Thyroid gland (tissue), 4 donors: ENCODE measurements around the gene TARS2. TPM values are rescaled to one million over a fixed set of nuclear protein-coding genes. Genes with fewer than 3 reads are reported as not detected.
A peak's percentile ranks its signal among the peaks of the same experiment; 100 is the strongest.

Source experiments
- DNase-seq, 2 donors: peaks; one replicate each; pipeline ENCODE4 v3.0.0-alpha.2; 2019
- H3K27ac ChIP-seq, 3 donors: fragments of 200-600 bp; sonication (generic); 1 replicate in 2 of 3; 2 replicates in 1 of 3; pipeline ENCODE4 v1.5.1; 2016 to 2019; ENCODE audit warnings: mild to moderate bottlenecking in 1 of 3, moderate library complexity in 1 of 3
- H3K27me3 ChIP-seq: fragments of 200-600 bp; sonication (generic); one replicate; pipeline ENCODE4 v1.5.1; 2019
- H3K36me3 ChIP-seq, 2 donors: fragments of 200-600 bp; sonication (generic); one replicate each; pipeline ENCODE4 v1.5.1; 2016 to 2019
- H3K4me1 ChIP-seq, 2 donors: fragments of 200-600 bp; sonication (generic); one replicate each; pipeline ENCODE4 v1.5.1; 2017 to 2019
- H3K4me3 ChIP-seq, 3 donors: fragments of 200-600 bp; sonication (generic); replicated peaks in 1 of 3; 1 replicate in 2 of 3; 2 replicates in 1 of 3; pipeline ENCODE4 v1.5.1; 2016; ENCODE audit warnings: mild to moderate bottlenecking in 1 of 3
- H3K9me3 ChIP-seq: fragments of 200-600 bp; sonication (generic); one replicate; pipeline ENCODE4 v1.5.1; 2017
- POLR2A ChIP-seq, 2 donors: fragments of 450-650 bp; IDR thresholded peaks; one replicate each; pipeline ENCODE4 v1.6.1; 2017; ENCODE audit warnings: antibody characterized with exemption in 2 of 2, mild to moderate bottlenecking in 2 of 2, moderate library complexity in 1 of 2
- WGBS, 2 donors: methylation state at CpG; one replicate each; pipeline ENCODE4 v1.1.5; 2017; 5-methylcytosine and 5-hydroxymethylcytosine counted together
- intact Hi-C: fragments of 100-400 bp; cut with DNase I; formaldehyde crosslinking; loops from one replicate; pipeline ENCODE4 v1.15.1; 2023
- total RNA-seq, 4 donors: library from RNA; depleted of rRNA; stranded (reverse); fragments of >200 nt; gene quantifications; one replicate each; pipeline ENCODE4 v1.2.3, GENCODE V29; 2016
- TF ChIP-seq, protein P1 (sequence below), 6 experiments: fragments of 200-600 bp in 3 of 6; fragments of 450-650 bp in 3 of 6; sonication (generic) in 3 of 6; IDR thresholded peaks; one replicate each; pipeline ENCODE4 v1.5.1; 2016 to 2019; ENCODE audit warnings: antibody characterized with exemption in 6 of 6, mild to moderate bottlenecking in 2 of 6, inconsistent platforms in 1 of 6, moderate library complexity in 1 of 6

TARS2 gene
- total RNA-seq, 4 donors from 2014 or later, result 13.8 to 18.2 (median 14.8) TPM

DNA sequence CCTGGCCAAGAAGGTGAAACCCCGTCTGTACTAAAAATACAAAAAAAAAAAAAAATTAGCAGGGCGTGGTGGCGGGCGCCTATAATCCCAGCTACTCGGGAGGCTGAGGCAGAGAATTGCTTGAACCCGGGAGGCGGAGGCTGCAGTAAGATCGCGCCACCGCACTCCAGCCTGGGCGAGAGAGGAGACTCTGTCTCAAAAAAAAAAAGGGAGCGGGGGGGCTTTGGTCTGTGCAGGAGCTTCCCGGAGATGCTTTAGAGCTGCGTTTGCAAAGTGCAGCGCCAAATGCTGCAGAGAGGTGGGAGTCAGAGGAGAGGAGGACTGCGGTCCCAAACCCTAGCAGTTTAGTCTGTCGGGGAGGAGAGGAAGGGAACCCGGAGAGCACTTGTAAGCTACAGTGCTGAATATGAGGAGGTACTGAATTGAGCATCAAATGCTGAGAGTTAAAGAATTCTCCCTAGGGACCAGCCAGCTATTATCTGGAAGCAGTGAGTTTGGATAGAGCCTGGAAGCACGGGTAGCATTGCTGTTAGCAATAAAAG lies 28.9 kb downstream of the TARS2 start:
- Histone ChIP-seq H3K36me3 (no peaks in the 10 kb centered on the region), H3K4me3 (peak overlapping the region; percentile 3 to 30 (median 29)), H3K27me3 (no peaks in the 10 kb centered on the region), H3K9me3 (no peaks in the 10 kb centered on the region), H3K4me1 (peaks cover 0 to 4% of the 10 kb centered on the region in 2 donors), H3K27ac (peak overlapping the region; percentile 5 to 81 (median 51))
- TF ChIP-seq, protein P1, sequence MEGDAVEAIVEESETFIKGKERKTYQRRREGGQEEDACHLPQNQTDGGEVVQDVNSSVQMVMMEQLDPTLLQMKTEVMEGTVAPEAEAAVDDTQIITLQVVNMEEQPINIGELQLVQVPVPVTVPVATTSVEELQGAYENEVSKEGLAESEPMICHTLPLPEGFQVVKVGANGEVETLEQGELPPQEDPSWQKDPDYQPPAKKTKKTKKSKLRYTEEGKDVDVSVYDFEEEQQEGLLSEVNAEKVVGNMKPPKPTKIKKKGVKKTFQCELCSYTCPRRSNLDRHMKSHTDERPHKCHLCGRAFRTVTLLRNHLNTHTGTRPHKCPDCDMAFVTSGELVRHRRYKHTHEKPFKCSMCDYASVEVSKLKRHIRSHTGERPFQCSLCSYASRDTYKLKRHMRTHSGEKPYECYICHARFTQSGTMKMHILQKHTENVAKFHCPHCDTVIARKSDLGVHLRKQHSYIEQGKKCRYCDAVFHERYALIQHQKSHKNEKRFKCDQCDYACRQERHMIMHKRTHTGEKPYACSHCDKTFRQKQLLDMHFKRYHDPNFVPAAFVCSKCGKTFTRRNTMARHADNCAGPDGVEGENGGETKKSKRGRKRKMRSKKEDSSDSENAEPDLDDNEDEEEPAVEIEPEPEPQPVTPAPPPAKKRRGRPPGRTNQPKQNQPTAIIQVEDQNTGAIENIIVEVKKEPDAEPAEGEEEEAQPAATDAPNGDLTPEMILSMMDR (IDR thresholded peaks at IDR 0.05), result peak in 1 of 6 experiments; percentile 4
- TF ChIP-seq POLR2A (IDR thresholded peaks at IDR 0.05), result no peak
- 7 to 11% methylated on average over 19 of the region's 19 CpGs for WGBS, 2 donors
- intact Hi-C loops, result no loop called here
- no peak for DNase-seq

DNA sequence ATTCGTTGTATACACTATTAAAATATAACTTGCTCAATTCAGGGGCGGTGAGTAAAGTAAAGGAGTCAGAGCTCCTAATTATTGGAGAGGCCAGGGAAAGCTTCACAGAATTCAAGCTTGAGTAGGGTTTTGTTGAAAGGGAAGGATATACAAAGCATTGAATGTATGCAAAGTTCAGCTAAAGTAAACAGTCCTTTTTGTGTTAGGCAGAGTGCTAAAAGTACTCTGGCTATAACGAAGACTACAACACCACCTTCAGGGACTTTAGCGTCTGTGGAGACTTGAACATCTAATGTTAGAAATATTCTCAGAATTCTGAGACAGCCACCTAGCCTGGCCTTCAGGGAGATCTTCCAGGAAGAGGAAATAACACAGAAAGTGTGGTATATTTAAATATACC lies 29.4 kb downstream of the TARS2 start:
- TF ChIP-seq, protein P1 (IDR thresholded peaks at IDR 0.05), result no peak
- no peak for TF ChIP-seq POLR2A (IDR thresholded peaks at IDR 0.05)
- H3K4me1 ChIP-seq, result peaks cover 0 to 4% of the 10 kb centered on the region in 2 donors
- no peak overlapping the region for H3K27ac ChIP-seq
- 67 to 75% methylated on average over 4 of the region's 4 CpGs for WGBS, 2 donors
- no peak overlapping the region for H3K4me3 ChIP-seq
- no peaks in the 10 kb centered on the region for H3K9me3 ChIP-seq
- no peak for DNase-seq
- H3K27me3 ChIP-seq, result no peaks in the 10 kb centered on the region
- intact Hi-C loops, result no loop called here
- H3K36me3 ChIP-seq, result no peaks in the 10 kb centered on the region

DNA sequence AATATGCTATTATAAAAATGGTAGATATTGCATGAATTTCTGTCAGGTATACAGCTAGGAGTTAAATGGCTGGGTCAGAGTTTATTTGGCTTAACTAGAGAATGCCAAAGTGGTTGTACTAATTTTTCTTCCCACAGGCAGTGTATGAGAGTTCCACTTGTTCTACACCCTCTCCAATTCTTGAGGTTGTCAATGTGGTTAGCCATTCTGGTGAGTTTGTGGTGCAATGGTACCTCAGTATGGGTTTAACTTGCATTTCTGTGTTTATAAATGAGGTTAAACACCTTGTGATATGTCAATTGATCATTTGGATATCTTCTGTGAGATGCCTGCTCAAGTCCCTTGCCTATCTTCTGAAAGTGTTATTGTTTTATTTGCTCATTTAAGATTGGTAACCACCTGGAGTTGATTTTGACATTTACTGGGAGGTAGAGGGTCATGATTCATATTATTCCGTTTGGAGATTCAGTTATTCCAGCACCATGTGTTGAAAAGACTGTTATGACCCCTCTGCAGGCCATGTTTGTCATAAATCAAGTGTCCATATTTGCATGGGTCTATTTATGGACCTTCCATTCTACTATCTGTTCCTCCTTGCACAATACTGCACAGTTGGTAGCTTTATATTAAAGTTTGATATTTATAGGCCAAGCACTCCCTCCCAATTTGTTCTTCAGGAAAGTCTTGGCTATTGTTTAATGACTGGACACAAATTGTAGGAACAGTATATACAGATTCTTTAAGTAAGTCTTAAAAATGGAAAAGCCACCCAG lies 34.2 kb downstream of the TARS2 start:
- no peaks in the 10 kb centered on the region for H3K4me1 ChIP-seq
- WGBS, 2 donors, result 83 to 84% methylated on average over 1 of the region's 1 CpG
- no peak overlapping the region for H3K27ac ChIP-seq
- no peak for DNase-seq
- TF ChIP-seq, protein P1 (IDR thresholded peaks at IDR 0.05), result no peak
- TF ChIP-seq POLR2A (IDR thresholded peaks at IDR 0.05), result no peak
- H3K4me3 ChIP-seq, result no peak overlapping the region
- H3K36me3 ChIP-seq, result no peaks in the 10 kb centered on the region
- intact Hi-C loops, result no loop called here
- H3K27me3 ChIP-seq, result no peaks in the 10 kb centered on the region
- no peaks in the 10 kb centered on the region for H3K9me3 ChIP-seq

DNA sequence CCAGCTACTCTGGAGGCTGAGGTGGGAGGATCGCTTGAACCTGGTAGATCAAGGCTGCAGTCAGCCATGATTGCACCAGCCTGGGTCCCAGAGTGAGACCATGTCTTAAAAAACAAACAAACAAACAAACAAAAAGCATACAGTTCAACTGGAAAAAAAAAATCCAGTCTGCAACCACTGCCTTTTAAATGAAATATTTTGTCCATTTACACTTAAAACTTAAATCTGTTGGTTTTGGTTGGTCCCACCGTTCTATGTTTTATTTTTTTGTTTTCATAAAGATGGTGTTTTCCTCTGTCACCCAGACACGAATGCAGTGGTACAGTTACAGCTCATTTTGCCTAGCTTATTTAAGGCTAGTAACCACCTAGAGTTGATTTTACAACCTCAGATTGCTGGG lies 38.1 kb downstream of the TARS2 start:
- intact Hi-C loops, result no loop called here
- Histone ChIP-seq H3K27me3 (no peaks in the 10 kb centered on the region), H3K4me1 (no peaks in the 10 kb centered on the region), H3K9me3 (no peaks in the 10 kb centered on the region), H3K27ac (no peak overlapping the region), H3K36me3 (no peaks in the 10 kb centered on the region), H3K4me3 (no peak overlapping the region)
- TF ChIP-seq, protein P1 (IDR thresholded peaks at IDR 0.05), result no peak
- TF ChIP-seq POLR2A (IDR thresholded peaks at IDR 0.05), result no peak
- 84 to 89% methylated on average over 3 of the region's 3 CpGs for WGBS, 2 donors
- DNase-seq, result no peak

DNA sequence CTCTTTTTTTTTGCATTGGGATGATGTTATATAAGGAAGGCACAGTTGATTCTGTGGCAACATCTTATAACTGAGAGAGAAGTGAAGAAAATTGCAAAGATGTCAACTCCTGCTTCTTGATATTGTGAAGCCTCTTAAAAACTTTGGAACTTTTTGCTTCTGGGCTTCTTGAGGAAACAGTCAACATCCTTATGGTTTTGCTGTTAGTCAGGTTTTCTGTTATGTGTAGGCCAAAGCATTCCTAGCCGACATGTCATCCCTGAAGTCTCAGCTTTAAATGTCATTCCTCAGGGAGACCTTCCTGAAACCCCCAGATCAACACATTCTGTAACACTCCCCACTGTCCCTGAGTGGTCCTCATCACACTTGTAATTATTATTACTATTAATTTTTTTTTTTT lies 41.0 kb downstream of the TARS2 start:
- DNase-seq, result no peak
- Histone ChIP-seq H3K9me3 (no peaks in the 10 kb centered on the region), H3K27ac (no peak overlapping the region), H3K27me3 (no peaks in the 10 kb centered on the region), H3K36me3 (no peaks in the 10 kb centered on the region), H3K4me1 (peaks cover 7 to 15% of the 10 kb centered on the region in 2 donors), H3K4me3 (no peak overlapping the region)
- WGBS, 2 donors, result 88 to 100% methylated on average over 1 of the region's 1 CpG
- intact Hi-C loops, result no loop called here
- TF ChIP-seq, protein P1 (IDR thresholded peaks at IDR 0.05), result no peak
- TF ChIP-seq POLR2A (IDR thresholded peaks at IDR 0.05), result no peak
